GF-D8 (cell line): ENCODE data around the gene ACTA2.
A peak's percentile ranks its signal among the peaks of the same experiment; 100 is the strongest.

ENCODE experiments used
- DNase-seq: peaks from one replicate; lab custom pipeline; 2025; lab: John Stamatoyannopoulos, UW

The ACTA2 gene

GRCh38 chr10:88952647-88953111 lies at the start of gene ACTA2:
Gene ACTA2 (minus strand): TSS chr10:88952773. CDS start chr10:88948930, 3,843 bp downstream.
- no peak for DNase-seq

DNA sequence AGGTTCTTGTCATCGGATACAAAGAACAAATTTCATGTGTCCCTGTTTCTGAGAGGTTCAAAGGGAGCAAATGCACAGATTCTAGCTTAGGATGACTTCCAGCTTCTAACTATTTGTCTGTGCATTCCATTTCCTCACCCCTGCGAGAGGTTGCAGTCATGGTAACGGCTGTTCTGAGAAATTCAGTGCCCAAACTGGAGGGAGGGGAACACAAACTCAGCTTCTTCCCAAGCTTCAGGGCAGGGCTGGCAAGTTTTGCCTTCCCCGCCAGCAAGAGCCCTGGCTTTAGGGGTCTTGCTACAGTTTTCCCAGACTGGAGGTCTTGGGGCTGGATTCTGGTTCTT lies 49.1 kb upstream of the ACTA2 start:
- no peak for DNase-seq

- no peak for DNase-seq
Observed at GRCh38 chr10:89001024-89001728, 48.6 kb upstream of the ACTA2 start.

GRCh38 chr10:88999625-89000024 lies 47.1 kb upstream of the ACTA2 start:
- DNase-seq, result no peak

GRCh38 chr10:88996927-88997326 lies 44.4 kb upstream of the ACTA2 start:
- peak; percentile 60 for DNase-seq

GRCh38 chr10:88995156-88995876 lies 42.7 kb upstream of the ACTA2 start:
- DNase-seq, result no peak

GRCh38 chr10:88994019-88994418 lies 41.4 kb upstream of the ACTA2 start:
- no peak for DNase-seq

GRCh38 chr10:88992921-88993524 lies 40.5 kb upstream of the ACTA2 start:
- DNase-seq, result no peak

- no peak for DNase-seq
Observed at GRCh38 chr10:88991899-88992320, 39.3 kb upstream of the ACTA2 start.

DNA sequence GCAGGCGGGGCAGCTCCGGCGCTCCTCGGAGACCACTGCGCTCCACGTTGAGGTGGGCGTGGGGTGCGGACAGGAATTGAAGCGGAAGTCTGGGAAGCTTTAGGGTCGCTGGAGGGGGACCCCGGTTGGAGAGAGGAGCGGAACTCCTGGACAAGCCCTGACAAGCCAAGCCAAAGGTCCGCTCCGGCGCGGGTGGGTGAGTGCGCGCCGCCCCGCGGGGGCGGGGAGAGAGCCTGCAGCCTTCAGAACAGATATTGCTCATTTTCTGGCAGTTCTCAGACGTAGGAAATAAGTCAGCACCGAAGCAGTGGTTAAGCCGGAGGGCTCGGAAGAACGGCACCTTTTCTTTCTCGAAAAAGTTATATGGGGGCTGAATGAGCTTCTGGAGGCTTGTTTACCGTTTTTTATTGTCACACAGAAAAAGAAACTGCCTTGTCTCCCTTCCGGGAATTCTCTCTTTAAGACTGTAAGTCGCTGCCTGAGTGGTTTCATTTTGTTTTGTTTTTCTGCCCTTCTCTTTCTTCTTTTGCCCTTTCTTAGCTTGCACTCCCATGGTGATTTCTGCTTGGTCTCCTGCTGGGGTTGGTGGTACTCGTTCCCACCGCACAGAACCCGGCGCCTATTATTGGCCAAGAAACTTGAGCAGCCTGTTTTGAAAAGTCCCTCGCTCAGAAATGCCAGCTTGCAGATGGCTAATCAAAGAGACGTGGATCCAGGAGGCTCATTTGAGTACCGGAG lies 38.8 kb upstream of the ACTA2 start:
- DNase-seq, result peak; percentile 15

GRCh38 chr10:88990384-88991160 lies 38.0 kb upstream of the ACTA2 start, which contains the start of gene FAS:
Gene FAS (plus strand): TSS chr10:88990798. CDS start chr10:88990877, 79 bp downstream.
- DNase-seq, result peak; percentile 81

DNA sequence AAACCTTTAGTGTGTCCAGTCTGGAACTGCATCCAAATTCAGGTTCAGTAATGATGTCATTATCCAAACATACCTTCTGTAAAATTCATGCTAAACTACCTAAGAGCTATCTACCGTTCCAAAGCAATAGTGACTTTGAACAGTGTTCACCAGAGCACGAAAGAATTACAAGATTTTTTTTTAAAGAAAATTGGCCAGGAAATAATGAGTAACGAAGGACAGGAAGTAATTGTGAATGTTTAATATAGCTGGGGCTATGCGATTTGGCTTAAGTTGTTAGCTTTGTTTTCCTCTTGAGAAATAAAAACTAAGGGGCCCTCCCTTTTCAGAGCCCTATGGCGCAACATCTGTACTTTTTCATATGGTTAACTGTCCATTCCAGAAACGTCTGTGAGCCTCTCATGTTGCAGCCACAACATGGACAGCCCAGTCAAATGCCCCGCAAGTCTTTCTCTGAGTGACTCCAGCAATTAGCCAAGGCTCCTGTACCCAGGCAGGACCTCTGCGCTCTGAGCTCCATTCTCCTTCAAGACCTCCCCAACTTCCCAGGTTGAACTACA lies 37.3 kb upstream of the ACTA2 start:
- DNase-seq, result peak; percentile 42

- DNase-seq, result no peak
Observed at GRCh38 chr10:88989423-88989822, 36.9 kb upstream of the ACTA2 start.

GRCh38 chr10:88987840-88988239 lies 35.3 kb upstream of the ACTA2 start:
- no peak for DNase-seq

GRCh38 chr10:88987243-88987725 lies 34.7 kb upstream of the ACTA2 start:
- DNase-seq, result no peak

GRCh38 chr10:88986549-88987242 lies 34.1 kb upstream of the ACTA2 start:
- no peak for DNase-seq

DNA sequence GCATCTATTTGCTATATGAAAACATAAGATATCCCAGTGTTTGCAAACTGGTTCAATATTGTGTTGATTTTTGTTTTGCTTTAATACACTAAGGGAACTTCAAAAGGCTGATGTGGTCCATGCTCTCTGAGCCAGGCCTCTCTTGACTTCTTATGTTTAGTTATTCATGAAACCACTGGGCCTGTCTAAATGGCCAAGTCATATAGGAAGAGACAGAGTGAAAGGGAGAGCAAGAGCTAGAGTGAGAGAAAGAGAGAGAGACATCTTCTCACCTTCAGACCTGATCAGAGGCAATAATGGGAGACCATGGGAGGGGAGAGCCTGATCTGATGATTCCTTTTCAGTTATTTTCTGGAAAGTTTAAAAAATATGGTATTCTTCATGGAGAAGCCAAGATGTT lies 32.0 kb upstream of the ACTA2 start:
- no peak for DNase-seq

DNA sequence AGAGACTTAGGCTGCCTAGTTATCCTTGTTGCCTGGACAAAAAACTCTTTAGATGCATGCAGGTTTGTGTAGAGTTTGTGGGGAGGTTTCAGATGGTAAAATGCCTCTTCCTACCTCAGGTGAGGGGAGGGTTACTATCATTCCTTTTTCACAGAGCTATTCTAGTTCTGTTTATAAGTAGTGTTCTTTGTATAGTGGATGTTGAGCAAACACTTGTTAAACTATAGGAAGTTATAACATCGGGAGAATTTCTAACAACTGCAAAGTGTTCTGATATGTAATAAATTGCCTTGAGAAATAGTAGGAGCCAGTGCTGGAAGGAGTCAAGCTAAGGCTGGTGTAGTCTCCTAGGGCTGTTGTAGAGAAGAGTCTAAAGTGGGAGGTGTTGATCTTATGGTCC lies 31.4 kb upstream of the ACTA2 start:
- DNase-seq, result no peak

DNA sequence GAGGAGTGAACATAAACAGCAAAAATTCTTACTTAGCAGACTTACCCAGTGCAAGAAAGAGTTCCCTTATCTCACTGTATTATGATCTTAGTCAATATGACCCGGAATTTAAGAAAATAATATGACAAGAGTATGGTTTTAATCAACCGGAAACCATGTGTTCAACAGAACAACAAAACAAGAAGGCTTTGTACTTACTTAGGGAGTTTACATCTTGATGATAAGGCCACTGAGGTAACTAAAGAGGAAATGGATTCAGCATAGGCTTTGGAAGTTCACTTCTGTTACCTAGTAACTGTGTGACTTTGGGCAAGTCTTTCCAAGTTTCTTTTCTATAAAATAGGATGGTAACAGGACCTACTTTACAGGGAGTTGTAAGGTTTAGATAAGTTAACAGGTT lies 30.6 kb upstream of the ACTA2 start:
- no peak for DNase-seq

GRCh38 chr10:88982366-88982765 lies 29.8 kb upstream of the ACTA2 start:
- no peak for DNase-seq
